Body of pancreas (tissue), 4 donors: ENCODE data around the gene FRAS1.

Experiments used
- CTCF ChIP-seq, 7 experiments: fragments of 450-650 bp in 4 of 7; fragments of 200-600 bp in 3 of 7; sonication (generic) in 3 of 7; IDR thresholded peaks; one replicate each; pipeline ENCODE4 v1.5.1; 2016 to 2019; ENCODE audit warnings: antibody characterized with exemption in 7 of 7
- POLR2A ChIP-seq, 3 donors: fragments of 450-650 bp; IDR thresholded peaks; one replicate each; pipeline ENCODE4 v1.6.1; 2016; ENCODE audit warnings: antibody characterized with exemption in 3 of 3, mild to moderate bottlenecking in 2 of 3

DNA sequence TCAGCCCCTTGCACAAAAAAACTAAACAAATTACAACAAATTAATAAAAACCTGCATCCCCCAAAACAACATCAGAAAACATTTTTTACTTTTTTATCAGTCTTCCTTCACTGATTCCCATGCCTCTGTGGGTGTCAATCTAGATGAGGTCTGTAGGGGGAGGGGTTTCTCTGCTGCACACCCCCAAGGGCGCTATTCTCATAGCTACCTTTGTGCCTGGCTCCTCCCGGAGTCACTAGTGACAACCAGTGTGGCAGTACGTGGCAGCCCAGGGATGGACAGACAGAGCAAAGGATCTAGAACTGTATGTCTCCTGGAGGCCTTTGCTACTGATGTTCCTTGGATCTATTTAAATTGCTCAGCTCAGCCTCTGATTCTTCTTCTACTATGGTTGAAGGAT, 266.3 kb downstream of the FRAS1 start:
- no peak for TF ChIP-seq CTCF (IDR thresholded peaks at IDR 0.05)
- TF ChIP-seq POLR2A (IDR thresholded peaks at IDR 0.05), result no peak
